ENCODE measurements around the gene CDS1.

DNA sequence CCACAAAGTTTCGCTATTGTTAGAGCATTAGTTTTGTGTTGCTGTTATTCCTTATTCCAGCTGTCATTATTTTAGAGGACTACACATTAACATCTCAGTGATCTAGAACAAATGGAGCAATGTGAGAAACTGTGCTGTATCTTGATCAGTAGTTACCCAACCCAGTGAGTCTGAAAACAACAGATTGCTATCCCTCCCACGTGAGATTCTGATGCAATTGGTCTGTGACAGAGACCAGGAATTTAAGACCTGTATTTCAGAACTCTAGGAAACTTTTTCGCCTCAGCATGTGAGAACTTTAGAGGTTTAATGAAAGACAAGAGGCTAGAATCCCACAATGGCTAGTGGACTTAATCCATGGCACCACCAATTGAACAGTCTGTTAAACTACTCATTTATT, 35.7 kb upstream of the CDS1 start:
- TF ChIP-seq, protein P1, sequence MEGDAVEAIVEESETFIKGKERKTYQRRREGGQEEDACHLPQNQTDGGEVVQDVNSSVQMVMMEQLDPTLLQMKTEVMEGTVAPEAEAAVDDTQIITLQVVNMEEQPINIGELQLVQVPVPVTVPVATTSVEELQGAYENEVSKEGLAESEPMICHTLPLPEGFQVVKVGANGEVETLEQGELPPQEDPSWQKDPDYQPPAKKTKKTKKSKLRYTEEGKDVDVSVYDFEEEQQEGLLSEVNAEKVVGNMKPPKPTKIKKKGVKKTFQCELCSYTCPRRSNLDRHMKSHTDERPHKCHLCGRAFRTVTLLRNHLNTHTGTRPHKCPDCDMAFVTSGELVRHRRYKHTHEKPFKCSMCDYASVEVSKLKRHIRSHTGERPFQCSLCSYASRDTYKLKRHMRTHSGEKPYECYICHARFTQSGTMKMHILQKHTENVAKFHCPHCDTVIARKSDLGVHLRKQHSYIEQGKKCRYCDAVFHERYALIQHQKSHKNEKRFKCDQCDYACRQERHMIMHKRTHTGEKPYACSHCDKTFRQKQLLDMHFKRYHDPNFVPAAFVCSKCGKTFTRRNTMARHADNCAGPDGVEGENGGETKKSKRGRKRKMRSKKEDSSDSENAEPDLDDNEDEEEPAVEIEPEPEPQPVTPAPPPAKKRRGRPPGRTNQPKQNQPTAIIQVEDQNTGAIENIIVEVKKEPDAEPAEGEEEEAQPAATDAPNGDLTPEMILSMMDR (IDR thresholded peaks at IDR 0.05; ENCODE audit: control extremely low read depth in 1 of 3, insufficient read depth in 1 of 3, low read depth in 1 of 3, low read length in 3 of 3), result no peak
- TF ChIP-seq EP300 (IDR thresholded peaks at IDR 0.05; ENCODE audit: borderline replicate concordance in 1 of 2, low read depth in 2 of 2, low read length in 2 of 2) (no peak), CBX5 (IDR thresholded peaks at IDR 0.05; ENCODE audit: low read depth, low read length) (no peak)

Data from H1 (cell line).